ENCODE data around the gene ANKRD22.

Gene ANKRD22

GRCh38 chr10:88787463-88787862, 64.2 kb downstream of the ANKRD22 start:
- ATAC-seq (ENCODE audit: low read depth) = no peak

GRCh38 chr10:88786032-88786770, 65.4 kb downstream of the ANKRD22 start:
- H3K4me3 ChIP-seq (ENCODE audit: severe bottlenecking) = no peak overlapping the region
- H3K27me3 ChIP-seq (ENCODE audit: insufficient read depth, poor library complexity, severe bottlenecking) = no peaks in the 10 kb centered on the region
- H3K27ac ChIP-seq (ENCODE audit: poor library complexity, severe bottlenecking) = no peak overlapping the region
- no peak for ATAC-seq (ENCODE audit: low read depth)
- DNase-seq (ENCODE audit: low spot score) = no peak
- TF ChIP-seq CTCF (IDR thresholded peaks at IDR 0.05; ENCODE audit: poor library complexity, severe bottlenecking) = no peak
- no peaks in the 10 kb centered on the region for H3K4me1 ChIP-seq (ENCODE audit: insufficient read depth, poor library complexity, severe bottlenecking)
- no peaks in the 10 kb centered on the region for H3K9me3 ChIP-seq (ENCODE audit: severe bottlenecking)
- no peaks in the 10 kb centered on the region for H3K36me3 ChIP-seq (ENCODE audit: low read depth)

More at GRCh38 chr10:88787463-88787862, 64.2 kb downstream of the ANKRD22 start:
- H3K27ac ChIP-seq (ENCODE audit: poor library complexity, severe bottlenecking) = no peak overlapping the region
- no peaks in the 10 kb centered on the region for H3K27me3 ChIP-seq (ENCODE audit: insufficient read depth, poor library complexity, severe bottlenecking)
- H3K9me3 ChIP-seq (ENCODE audit: severe bottlenecking) = no peaks in the 10 kb centered on the region
- DNase-seq (ENCODE audit: low spot score) = no peak
- no peak overlapping the region for H3K4me3 ChIP-seq (ENCODE audit: severe bottlenecking)
- H3K36me3 ChIP-seq (ENCODE audit: low read depth) = no peaks in the 10 kb centered on the region
- no peak for TF ChIP-seq CTCF (IDR thresholded peaks at IDR 0.05; ENCODE audit: poor library complexity, severe bottlenecking)
- H3K4me1 ChIP-seq (ENCODE audit: insufficient read depth, poor library complexity, severe bottlenecking) = peaks cover 1% of the 10 kb centered on the region

- no peak overlapping the region for H3K4me3 ChIP-seq (ENCODE audit: severe bottlenecking)
- no peak overlapping the region for H3K27ac ChIP-seq (ENCODE audit: poor library complexity, severe bottlenecking)
- ATAC-seq (ENCODE audit: low read depth) (no peak), DNase-seq (ENCODE audit: low spot score) (no peak)
- H3K9me3 ChIP-seq (ENCODE audit: severe bottlenecking) = no peaks in the 10 kb centered on the region
- no peaks in the 10 kb centered on the region for H3K27me3 ChIP-seq (ENCODE audit: insufficient read depth, poor library complexity, severe bottlenecking)
- no peak for TF ChIP-seq CTCF (IDR thresholded peaks at IDR 0.05; ENCODE audit: poor library complexity, severe bottlenecking)
- no peaks in the 10 kb centered on the region for H3K36me3 ChIP-seq (ENCODE audit: low read depth)
- no peaks in the 10 kb centered on the region for H3K4me1 ChIP-seq (ENCODE audit: insufficient read depth, poor library complexity, severe bottlenecking)
These were observed 67.9 kb downstream of the ANKRD22 start for GRCh38 chr10:88783724-88784123.

- H3K36me3 ChIP-seq (ENCODE audit: low read depth) = no peaks in the 10 kb centered on the region
- no peak overlapping the region for H3K27ac ChIP-seq (ENCODE audit: poor library complexity, severe bottlenecking)
- no peaks in the 10 kb centered on the region for H3K4me1 ChIP-seq (ENCODE audit: insufficient read depth, poor library complexity, severe bottlenecking)
- H3K27me3 ChIP-seq (ENCODE audit: insufficient read depth, poor library complexity, severe bottlenecking) = no peaks in the 10 kb centered on the region
- H3K9me3 ChIP-seq (ENCODE audit: severe bottlenecking) = no peaks in the 10 kb centered on the region
- ATAC-seq (ENCODE audit: low read depth) (no peak), DNase-seq (ENCODE audit: low spot score) (no peak)
- TF ChIP-seq CTCF (IDR thresholded peaks at IDR 0.05; ENCODE audit: poor library complexity, severe bottlenecking) = no peak
- H3K4me3 ChIP-seq (ENCODE audit: severe bottlenecking) = no peak overlapping the region
These were observed 69.4 kb downstream of the ANKRD22 start for GRCh38 chr10:88782222-88782621.

GRCh38 chr10:88781206-88781605, 70.4 kb downstream of the ANKRD22 start:
- DNase-seq (ENCODE audit: low spot score) (no peak), ATAC-seq (ENCODE audit: low read depth) (no peak)
- H3K9me3 ChIP-seq (ENCODE audit: severe bottlenecking) = no peaks in the 10 kb centered on the region
- no peaks in the 10 kb centered on the region for H3K4me1 ChIP-seq (ENCODE audit: insufficient read depth, poor library complexity, severe bottlenecking)
- no peaks in the 10 kb centered on the region for H3K36me3 ChIP-seq (ENCODE audit: low read depth)
- no peak for TF ChIP-seq CTCF (IDR thresholded peaks at IDR 0.05; ENCODE audit: poor library complexity, severe bottlenecking)
- no peaks in the 10 kb centered on the region for H3K27me3 ChIP-seq (ENCODE audit: insufficient read depth, poor library complexity, severe bottlenecking)
- no peak overlapping the region for H3K27ac ChIP-seq (ENCODE audit: poor library complexity, severe bottlenecking)
- H3K4me3 ChIP-seq (ENCODE audit: severe bottlenecking) = no peak overlapping the region
